Breast epithelium (tissue), 4 donors: ENCODE data around the gene CTSS. TPM values are rescaled to one million over a fixed set of nuclear protein-coding genes. Genes with fewer than 3 reads are reported as not detected.

ENCODE experiments used
- DNase-seq, 2 donors: peaks; one replicate each; pipeline ENCODE4 v3.0.0-alpha.2; 2019; ENCODE audit warnings: low spot score in 2 of 2
- H3K27ac ChIP-seq, 2 donors: fragments of 200-600 bp; sonication (generic) in 1 of 2; one replicate each; pipeline ENCODE4 v1.5.1; 2016 to 2019; ENCODE audit warnings: mild to moderate bottlenecking in 1 of 2
- H3K27me3 ChIP-seq, 2 donors: fragments of 200-600 bp; sonication (generic) in 1 of 2; one replicate each; pipeline versions ENCODE4 v1.5.1 to v1.6.0; 2017 to 2019; ENCODE audit warnings: control low read depth in 1 of 2, mild to moderate bottlenecking in 1 of 2
- H3K36me3 ChIP-seq: fragments of 200-600 bp; one replicate; pipeline ENCODE4 v1.5.1; 2019
- H3K4me1 ChIP-seq, 2 donors: fragments of 200-600 bp; sonication (generic); one replicate each; pipeline ENCODE4 v1.5.1; 2016 to 2019; ENCODE audit warnings: control low read depth in 1 of 2
- H3K4me3 ChIP-seq, 3 donors: fragments of 200-600 bp; sonication (generic); 1 replicate in 2 of 3; 2 replicates in 1 of 3; pipeline ENCODE4 v1.5.1; 2016 to 2019; ENCODE audit warnings: mild to moderate bottlenecking in 3 of 3, moderate library complexity in 2 of 3
- H3K9me3 ChIP-seq, 2 donors: fragments of 200-600 bp; sonication (generic) in 1 of 2; one replicate each; pipeline ENCODE4 v1.5.1; 2016 to 2019; ENCODE audit warnings: control low read depth in 1 of 2
- CTCF ChIP-seq, 3 donors: fragments of 450-650 bp; IDR thresholded peaks; one replicate each; pipeline ENCODE4 v1.5.1; 2016 to 2017; ENCODE audit warnings: antibody characterized with exemption in 3 of 3, mild to moderate bottlenecking in 3 of 3, moderate library complexity in 3 of 3
- POLR2A ChIP-seq: fragments of 450-650 bp; IDR thresholded peaks from one replicate; pipeline ENCODE4 v1.6.1; 2016; ENCODE audit warnings: antibody characterized with exemption, mild to moderate bottlenecking, moderate library complexity
- POLR2AphosphoS5 ChIP-seq, 3 donors: sonication (generic); formaldehyde crosslinking; IDR thresholded peaks; one replicate each; pipeline ENCODE4 v1.6.1; 2017; ENCODE audit warnings: antibody characterized with exemption in 3 of 3
- intact Hi-C: fragments of 100-400 bp; cut with DNase I; formaldehyde crosslinking; loops from one replicate; pipeline ENCODE4 v1.15.1; 2023; ENCODE audit warnings: low total_unique reads
- total RNA-seq, 3 donors: library from RNA; depleted of rRNA; stranded (reverse); fragments of >200 nt; gene quantifications; one replicate each; pipeline ENCODE4 v1.1.0, GENCODE V29; 2016

CTSS gene
- total RNA-seq, 3 donors from 2014 or later: 36.1 to 218 (median 153) TPM

DNA sequence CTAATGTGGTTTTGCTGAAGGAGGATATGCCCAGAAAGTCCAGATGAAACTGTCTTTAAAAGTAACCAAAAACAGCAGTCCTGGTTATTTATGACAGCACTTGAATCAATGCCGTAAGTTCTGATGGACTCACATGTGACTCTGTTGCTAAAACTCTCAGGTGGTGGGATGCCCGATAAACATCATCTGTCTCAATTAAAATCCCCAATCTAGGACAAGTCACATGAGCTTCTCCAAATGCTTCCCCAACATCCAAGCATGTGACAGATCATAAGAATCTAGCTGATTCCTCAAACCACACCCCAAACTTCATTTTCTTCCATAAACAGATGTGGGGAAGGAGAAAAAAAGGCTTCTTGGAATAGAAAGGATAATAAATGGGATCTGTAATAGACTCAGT is 43.3 kb upstream of the CTSS start:
- TF ChIP-seq POLR2A: no peak
- TF ChIP-seq POLR2AphosphoS5 (IDR thresholded peaks at IDR 0.05): peak in 2 of 3 donors; percentile 38 to 44
- Histone ChIP-seq H3K9me3 (no peaks in the 10 kb centered on the region), H3K4me3 (peak overlapping the region; percentile 41 to 45 (median 44)), H3K27me3 (no peaks in the 10 kb centered on the region), H3K36me3 (no peaks in the 10 kb centered on the region), H3K27ac (peak overlapping the region; percentile 73 to 85), H3K4me1 (no peaks in the 10 kb centered on the region)
- DNase-seq: no peak
- intact Hi-C loops: no loop called here

DNA sequence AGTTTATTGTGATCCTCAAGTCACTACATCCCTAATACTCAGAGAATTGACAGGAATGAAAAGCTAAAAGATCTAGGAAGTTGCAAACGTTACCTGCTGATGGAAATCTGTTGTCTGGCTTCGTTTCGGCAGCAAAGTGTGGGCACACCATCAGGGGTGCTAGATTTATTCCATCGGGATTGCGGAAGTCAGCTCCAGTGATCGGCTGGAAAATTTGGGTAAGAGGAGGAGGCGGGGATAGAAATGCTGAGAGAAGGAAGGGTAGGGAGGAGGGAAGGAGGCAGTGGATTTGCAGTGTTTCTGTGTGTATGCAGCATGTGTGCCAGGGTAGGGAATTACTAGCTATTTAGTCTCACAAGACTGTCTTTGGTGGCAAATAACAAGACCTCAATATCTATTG is 42.5 kb upstream of the CTSS start, which contains the start of gene CTSK:
Gene CTSK, minus strand, starts transcription at position 140 of the 400 bp plus-strand sequence. CDS start 1,455 bp downstream, outside the sequence.
- Histone ChIP-seq H3K27ac (peak within 1 kb of the TSS; percentile 73 to 85), H3K27me3 (no peaks in the 10 kb centered on the region), H3K9me3 (no peaks in the 10 kb centered on the region), H3K36me3 (no peaks in the 10 kb centered on the region), H3K4me1 (no peaks in the 10 kb centered on the region), H3K4me3 (peak within 1 kb of the TSS; percentile 41 to 45 (median 44))
- peak; percentile 33 to 57 (median 56) for TF ChIP-seq POLR2AphosphoS5 (IDR thresholded peaks at IDR 0.05)
- TF ChIP-seq POLR2A: no peak
- no peak for DNase-seq
- intact Hi-C loops: no loop called here

- intact Hi-C loops: no loop called here
- peak overlapping the region; percentile 73 to 85 for H3K27ac ChIP-seq
- DNase-seq: no peak
- no peaks in the 10 kb centered on the region for H3K36me3 ChIP-seq
- H3K4me3 ChIP-seq: peak overlapping the region; percentile 41 to 45 (median 44)
- no peaks in the 10 kb centered on the region for H3K9me3 ChIP-seq
- H3K4me1 ChIP-seq: no peaks in the 10 kb centered on the region
- TF ChIP-seq POLR2AphosphoS5 (IDR thresholded peaks at IDR 0.05): no peak
- TF ChIP-seq CTCF (IDR thresholded peaks at IDR 0.05): no peak
- TF ChIP-seq POLR2A: no peak
- no peaks in the 10 kb centered on the region for H3K27me3 ChIP-seq
Observed at GRCh38 chr1:150807249-150808023, 41.9 kb upstream of the CTSS start.

- Histone ChIP-seq H3K9me3 (no peaks in the 10 kb centered on the region), H3K27ac (no peak overlapping the region), H3K4me1 (no peaks in the 10 kb centered on the region), H3K27me3 (no peaks in the 10 kb centered on the region), H3K4me3 (peak overlapping the region in 2 of 3 donors; percentile 41 to 45), H3K36me3 (no peaks in the 10 kb centered on the region)
- no peak for DNase-seq
- TF ChIP-seq CTCF (IDR thresholded peaks at IDR 0.05): no peak
- intact Hi-C loops: no loop called here
Observed at GRCh38 chr1:150805899-150806298, 40.3 kb upstream of the CTSS start.

DNA sequence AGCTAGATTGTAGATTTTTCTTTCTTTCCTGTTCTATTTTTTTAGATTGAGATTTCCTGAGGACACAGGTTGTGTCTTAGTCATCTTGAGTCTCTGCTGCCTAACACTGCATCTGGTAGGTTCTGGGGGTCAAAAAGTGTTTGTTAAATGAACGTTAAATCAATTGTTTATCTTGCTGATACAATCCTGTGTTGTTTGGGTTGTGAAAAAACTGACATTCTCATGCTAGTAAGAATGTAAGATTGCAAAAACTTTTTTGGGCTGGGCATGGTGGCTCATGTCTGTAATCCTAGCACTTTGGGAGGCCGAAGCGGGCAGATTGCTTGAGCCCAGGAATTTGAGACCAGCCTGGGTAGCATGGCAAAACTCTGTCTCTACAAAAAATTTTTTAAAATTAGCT is 39.1 kb upstream of the CTSS start:
- Histone ChIP-seq H3K27ac (no peak overlapping the region), H3K9me3 (no peaks in the 10 kb centered on the region), H3K27me3 (no peaks in the 10 kb centered on the region), H3K4me3 (peak overlapping the region in 1 of 3 donors; percentile 0), H3K36me3 (no peaks in the 10 kb centered on the region), H3K4me1 (no peaks in the 10 kb centered on the region)
- intact Hi-C loops: no loop called here
- no peak for DNase-seq
- TF ChIP-seq CTCF (IDR thresholded peaks at IDR 0.05) (no peak), POLR2AphosphoS5 (IDR thresholded peaks at IDR 0.05) (no peak), POLR2A (no peak)

GRCh38 chr1:150799089-150799488 is 33.5 kb upstream of the CTSS start:
- H3K27ac ChIP-seq: peak overlapping the region in 1 of 2 donors; percentile 22
- DNase-seq: no peak
- no peaks in the 10 kb centered on the region for H3K36me3 ChIP-seq
- H3K9me3 ChIP-seq: no peaks in the 10 kb centered on the region
- H3K4me1 ChIP-seq: no peaks in the 10 kb centered on the region
- intact Hi-C loops: no loop called here
- no peaks in the 10 kb centered on the region for H3K27me3 ChIP-seq
- H3K4me3 ChIP-seq: no peak overlapping the region
- TF ChIP-seq POLR2AphosphoS5 (IDR thresholded peaks at IDR 0.05): no peak
- TF ChIP-seq CTCF (IDR thresholded peaks at IDR 0.05): no peak
- TF ChIP-seq POLR2A: no peak
